Neuronal stem cell (in vitro differentiated cells): Measurements from ENCODE around the gene ANKMY1.

Source experiments
- DNase-seq: peaks from one replicate; pipeline ENCODE4 v3.0.0-alpha.2; 2013; ENCODE audit warnings: low spot score
- H2AFZ ChIP-seq: one replicate; pipeline ENCODE4 v1.6.1; 2013; ENCODE audit warnings: mild to moderate bottlenecking, low read length, inconsistent platforms
- H2AK5ac ChIP-seq: 2 replicates; pipeline ENCODE4 v1.6.1; 2013; ENCODE audit warnings: low read depth, mild to moderate bottlenecking, inconsistent platforms, low read length, moderate library complexity, mixed read lengths
- H2BK120ac ChIP-seq: 2 replicates; pipeline ENCODE4 v1.6.1; 2013; ENCODE audit warnings: low read depth, mild to moderate bottlenecking, inconsistent platforms, low read length, moderate library complexity, mixed read lengths
- H2BK12ac ChIP-seq: one replicate; pipeline ENCODE4 v1.6.1; 2013; ENCODE audit warnings: low read length, inconsistent platforms
- H2BK15ac ChIP-seq: 2 replicates; pipeline ENCODE4 v1.6.1; 2013; ENCODE audit warnings: mild to moderate bottlenecking, low read length, inconsistent platforms, mixed read lengths
- H2BK5ac ChIP-seq: one replicate; pipeline ENCODE4 v1.6.1; 2013; ENCODE audit warnings: inconsistent platforms, mild to moderate bottlenecking, low read length, moderate library complexity
- H3K14ac ChIP-seq: one replicate; pipeline ENCODE4 v1.6.1; 2013; ENCODE audit warnings: low read length, inconsistent platforms
- H3K18ac ChIP-seq: 2 replicates; pipeline ENCODE4 v1.6.1; 2013; ENCODE audit warnings: low read length, inconsistent platforms
- H3K23ac ChIP-seq: 2 replicates; pipeline ENCODE4 v1.6.1; 2013; ENCODE audit warnings: low read depth, mild to moderate bottlenecking, mixed read lengths, low read length, inconsistent platforms; ENCODE audit not compliant: poor library complexity
- H3K27ac ChIP-seq: replicated peaks from 3 replicates; pipeline ENCODE4 v1.5.1; 2013; ENCODE audit warnings: low read length, inconsistent platforms
- H3K27me3 ChIP-seq, 3 experiments: 2 replicates each; pipeline ENCODE4 v1.6.1; 2013; ENCODE audit warnings: low read length in 3 of 3, mild to moderate bottlenecking in 2 of 3, inconsistent platforms in 1 of 3, low read depth in 1 of 3, mixed read lengths in 1 of 3, moderate library complexity in 1 of 3; ENCODE audit not compliant: control insufficient read depth in 3 of 3, insufficient read depth in 3 of 3
- H3K36me3 ChIP-seq, 2 donors: replicated peaks in 1 of 2; 2 replicates each; pipeline ENCODE4 v1.6.1; 2013; ENCODE audit warnings: low read length in 2 of 2; ENCODE audit not compliant: control insufficient read depth in 2 of 2, insufficient read depth in 2 of 2
- H3K4ac ChIP-seq: 2 replicates; pipeline ENCODE4 v1.6.1; 2013; ENCODE audit warnings: inconsistent platforms, mild to moderate bottlenecking, low read length, moderate library complexity
- H3K4me1 ChIP-seq, 2 donors: 1 replicate in 1 of 2; 2 replicates in 1 of 2; pipeline ENCODE4 v1.6.1; 2013; ENCODE audit warnings: low read length in 2 of 2, low read depth in 1 of 2; ENCODE audit not compliant: control insufficient read depth in 2 of 2, insufficient read depth in 1 of 2
- H3K4me2 ChIP-seq: one replicate; pipeline ENCODE4 v1.6.1; 2013; ENCODE audit warnings: mild to moderate bottlenecking, low read length, inconsistent platforms; ENCODE audit not compliant: insufficient read depth, poor library complexity, severe bottlenecking
- H3K4me3 ChIP-seq, 2 donors: 2 replicates each; pipeline ENCODE4 v1.5.1; 2013; ENCODE audit warnings: low read length in 2 of 2, mild to moderate bottlenecking in 2 of 2, inconsistent platforms in 1 of 2, moderate library complexity in 1 of 2
- H3K79me1 ChIP-seq: one replicate; pipeline ENCODE4 v1.6.1; 2013; ENCODE audit warnings: low read depth, mild to moderate bottlenecking, inconsistent platforms, low read length, moderate library complexity
- H3K9ac ChIP-seq: one replicate; pipeline ENCODE4 v1.6.1; 2013; ENCODE audit warnings: mild to moderate bottlenecking, low read depth, low read length, inconsistent platforms; ENCODE audit not compliant: poor library complexity
- H3K9me3 ChIP-seq, 2 donors: replicated peaks in 1 of 2; 2 replicates each; pipeline versions ENCODE3 to v1.6.1; 2013; ENCODE audit warnings: low read length in 2 of 2, mild to moderate bottlenecking in 2 of 2, inconsistent platforms in 1 of 2, low read depth in 1 of 2, mixed read lengths in 1 of 2, moderate library complexity in 1 of 2; ENCODE audit not compliant: control insufficient read depth in 2 of 2, insufficient read depth in 1 of 2
- H4K8ac ChIP-seq: one replicate; pipeline ENCODE4 v1.6.1; 2013; ENCODE audit warnings: low read depth, mild to moderate bottlenecking, inconsistent platforms, low read length, moderate library complexity
- H4K91ac ChIP-seq: one replicate; pipeline ENCODE4 v1.6.1; 2013; ENCODE audit warnings: low read length, low read depth, mild to moderate bottlenecking, inconsistent platforms; ENCODE audit not compliant: poor library complexity
- WGBS, 2 donors: extraction: QIAGEN DNeasy Blood & Tissue Kit; methylation state at CpG; one replicate each; pipeline ENCODE4 v1.1.7; 2013; ENCODE audit warnings: missing lambda C conversion rate in 2 of 2, mixed read lengths in 1 of 2; ENCODE audit not compliant: insufficient read length in 2 of 2, insufficient replicate concordance in 1 of 2; ENCODE audit errors: extremely low coverage in 2 of 2; 5-methylcytosine and 5-hydroxymethylcytosine counted together

The ANKMY1 gene

GRCh38 chr2:240557101-240557751, 562 bp downstream of the ANKMY1 start:
- Histone ChIP-seq H3K4me3 (no peak overlapping the region), H4K8ac (no peak overlapping the region), H3K18ac (peak overlapping the region; percentile 30), H3K9ac (peak overlapping the region; percentile 67), H3K9me3 (no peaks in the 10 kb centered on the region), H3K36me3 (peaks cover 2 to 47% of the 10 kb centered on the region in 2 donors), H3K4me2 (peak overlapping the region; percentile 65), H2AFZ (no peak overlapping the region), H3K79me1 (peaks cover 11% of the 10 kb centered on the region), H2BK12ac (no peak overlapping the region), H3K14ac (no peak overlapping the region), H3K4me1 (peaks cover 7% of the 10 kb centered on the region in 2 donors), H2BK5ac (no peak overlapping the region), H3K23ac (no peak overlapping the region), H2AK5ac (peak overlapping the region; percentile 23), H3K4ac (no peak overlapping the region), H3K27ac (no peak overlapping the region), H2BK120ac (no peak overlapping the region), H2BK15ac (no peak overlapping the region), H4K91ac (no peak overlapping the region), H3K27me3 (peaks cover 0 to 11% (median 0%) of the 10 kb centered on the region in 3 experiments)
- no peak for DNase-seq
- WGBS, 2 donors = no CpG with 5 or more reads among the region's 51 CpGs

- Histone ChIP-seq H2BK12ac (no peak overlapping the region), H4K8ac (no peak overlapping the region), H3K14ac (no peak overlapping the region), H3K27me3 (peaks cover 0 to 11% (median 0%) of the 10 kb centered on the region in 3 experiments), H3K4me3 (no peak overlapping the region), H2AK5ac (no peak overlapping the region), H2BK15ac (no peak overlapping the region), H3K9ac (no peak overlapping the region), H2AFZ (no peak overlapping the region), H3K36me3 (peaks cover 2 to 53% of the 10 kb centered on the region in 2 donors), H3K4me2 (no peak overlapping the region), H3K9me3 (no peaks in the 10 kb centered on the region), H3K79me1 (peaks cover 11% of the 10 kb centered on the region), H3K18ac (no peak overlapping the region), H3K4ac (no peak overlapping the region), H3K23ac (no peak overlapping the region), H3K4me1 (peaks cover 4 to 7% of the 10 kb centered on the region in 2 donors), H3K27ac (no peak overlapping the region), H2BK120ac (no peak overlapping the region), H2BK5ac (no peak overlapping the region), H4K91ac (no peak overlapping the region)
- WGBS, 2 donors = no CpG with 5 or more reads among the region's 9 CpGs
- DNase-seq = no peak
Measured at GRCh38 chr2:240556553-240557100, 1.2 kb downstream of the ANKMY1 start.

- Histone ChIP-seq H3K9ac (no peak overlapping the region), H3K4me3 (no peak overlapping the region), H2AFZ (no peak overlapping the region), H2BK15ac (no peak overlapping the region), H2AK5ac (no peak overlapping the region), H4K91ac (no peak overlapping the region), H2BK5ac (no peak overlapping the region), H4K8ac (no peak overlapping the region), H3K27ac (no peak overlapping the region), H3K4ac (no peak overlapping the region), H3K27me3 (peaks cover 0 to 11% (median 0%) of the 10 kb centered on the region in 3 experiments), H3K14ac (no peak overlapping the region), H3K23ac (no peak overlapping the region), H2BK12ac (no peak overlapping the region), H3K79me1 (peaks cover 11% of the 10 kb centered on the region), H3K18ac (no peak overlapping the region), H2BK120ac (no peak overlapping the region), H3K9me3 (peaks cover 2 to 9% of the 10 kb centered on the region in 2 donors), H3K4me2 (no peak overlapping the region), H3K36me3 (peaks cover 2 to 62% of the 10 kb centered on the region in 2 donors), H3K4me1 (peaks cover 4 to 5% of the 10 kb centered on the region in 2 donors)
- DNase-seq = no peak
- no CpG with 5 or more reads among the region's 16 CpGs for WGBS, 2 donors
Measured at GRCh38 chr2:240555541-240556250, 2.1 kb downstream of the ANKMY1 start.
